NCI-H82 treated with DMSO at 0.1 percent for 48 hours (cell line): ENCODE data around the gene DRD5.

ENCODE experiments used
- DNase-seq: peaks from one replicate; lab custom pipeline; 2025; ENCODE audit not compliant: unreplicated experiment; lab: John Stamatoyannopoulos, UW

DRD5 gene

DNA sequence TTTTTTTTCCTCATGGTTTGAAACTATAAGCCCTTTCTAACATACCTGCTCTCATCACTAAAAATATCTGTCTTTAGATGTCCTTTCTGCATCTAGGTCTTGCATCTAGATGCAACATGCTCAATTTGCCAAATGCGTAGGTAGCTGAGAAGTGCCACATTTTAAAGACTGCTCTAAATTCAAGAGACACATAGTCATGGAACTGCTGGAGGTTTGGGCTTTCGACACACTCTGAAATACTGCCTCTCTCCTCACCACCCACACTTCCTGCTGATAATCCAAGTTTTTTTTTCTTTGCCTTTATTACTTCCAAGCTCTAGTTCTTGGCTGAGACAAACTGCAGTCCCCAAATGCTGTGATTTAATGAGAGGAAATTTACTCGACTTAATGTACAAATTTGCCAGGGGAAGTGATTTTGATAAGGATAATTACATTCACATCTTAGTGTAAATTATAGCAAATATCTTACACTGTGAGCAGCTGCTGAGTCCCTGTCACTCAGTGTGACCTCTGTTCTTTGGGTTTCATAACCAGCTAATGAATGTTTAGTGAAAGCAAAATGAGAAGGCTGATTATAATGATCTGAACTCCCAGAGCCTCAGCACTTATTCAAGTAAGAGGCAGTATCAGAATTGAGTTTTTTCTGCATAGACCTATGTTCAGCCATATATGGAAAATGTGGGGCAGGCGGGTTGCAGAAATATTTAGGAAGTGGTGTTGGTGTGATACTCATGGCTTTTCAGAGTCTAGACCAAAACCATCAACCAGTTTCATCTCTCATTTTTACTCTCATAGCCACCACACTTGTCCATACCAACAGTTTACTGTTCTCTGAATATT lies 31.3 kb downstream of the DRD5 start:
- no peak for DNase-seq

DNA sequence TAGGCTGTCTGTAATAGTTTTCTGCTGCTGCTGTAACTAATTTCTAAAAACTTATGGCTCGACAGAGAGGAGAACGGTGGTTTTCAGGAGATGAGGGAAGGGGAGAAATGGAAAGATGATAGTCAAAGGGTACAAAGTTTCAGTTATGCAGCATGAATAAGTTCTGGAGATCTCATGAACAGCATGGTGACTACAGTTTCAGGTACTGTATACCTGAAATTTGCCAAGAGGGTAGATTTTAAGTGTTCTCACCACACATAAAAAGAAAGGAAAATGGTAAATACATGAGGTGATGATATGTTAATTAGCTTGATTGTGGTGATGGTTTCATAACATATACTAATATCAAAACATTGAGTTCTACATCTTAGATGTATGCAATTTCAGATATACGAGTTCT lies 34.9 kb downstream of the DRD5 start:
- DNase-seq, result no peak

GRCh38 chr4:9820343-9820742 lies 38.9 kb downstream of the DRD5 start:
- DNase-seq, result no peak

GRCh38 chr4:9825049-9825448 lies 43.6 kb downstream of the DRD5 start:
- no peak for DNase-seq

- DNase-seq, result no peak
Measured at GRCh38 chr4:9826551-9826950, 45.1 kb downstream of the DRD5 start.

DNA sequence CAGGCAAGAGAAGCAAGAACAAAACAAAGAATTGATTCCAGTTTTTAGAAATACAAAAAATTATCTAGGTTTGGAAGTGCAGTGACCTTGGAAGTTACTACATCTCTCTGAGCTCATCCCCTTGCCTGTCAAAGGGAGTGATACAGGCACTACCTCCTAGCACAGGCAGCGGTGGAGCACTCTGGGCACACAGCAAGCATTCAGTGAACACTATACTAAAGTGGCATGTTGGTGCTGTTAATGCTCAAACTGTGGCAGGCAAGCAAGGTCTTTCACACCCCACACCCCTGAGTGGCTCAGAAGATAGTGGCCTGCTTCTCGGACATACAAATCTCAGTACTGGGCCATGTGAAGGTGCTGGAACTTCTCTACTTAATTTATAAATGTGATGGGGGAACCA lies 51.2 kb downstream of the DRD5 start:
- no peak for DNase-seq

DNA sequence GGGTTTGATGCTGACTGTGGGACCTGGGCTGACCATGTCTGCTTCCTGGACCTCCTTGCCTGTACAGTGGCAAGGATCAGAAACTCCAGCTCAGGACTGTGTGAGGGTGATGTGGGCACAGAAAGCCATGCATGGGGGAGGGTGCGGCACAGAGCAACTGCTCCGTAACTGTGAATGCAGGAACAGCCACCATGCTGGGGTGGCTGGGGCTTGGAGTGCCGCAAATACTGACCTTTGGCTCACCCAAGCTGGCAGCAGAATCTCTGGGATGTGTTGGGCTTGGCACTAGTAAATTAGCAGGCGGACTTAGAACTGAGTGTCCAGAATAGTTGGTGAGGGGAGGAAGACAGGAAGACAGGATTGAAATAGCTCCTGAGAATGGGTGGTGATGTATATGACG lies 52.0 kb downstream of the DRD5 start:
- DNase-seq, result no peak
